ENCODE measurements around the gene ZNF428.

ZNF428 gene

GRCh38 chr19:43605875-43606568 lies 13.4 kb downstream of the ZNF428 start:
- H3K27ac ChIP-seq = no peak overlapping the region
- TF ChIP-seq, protein P1, sequence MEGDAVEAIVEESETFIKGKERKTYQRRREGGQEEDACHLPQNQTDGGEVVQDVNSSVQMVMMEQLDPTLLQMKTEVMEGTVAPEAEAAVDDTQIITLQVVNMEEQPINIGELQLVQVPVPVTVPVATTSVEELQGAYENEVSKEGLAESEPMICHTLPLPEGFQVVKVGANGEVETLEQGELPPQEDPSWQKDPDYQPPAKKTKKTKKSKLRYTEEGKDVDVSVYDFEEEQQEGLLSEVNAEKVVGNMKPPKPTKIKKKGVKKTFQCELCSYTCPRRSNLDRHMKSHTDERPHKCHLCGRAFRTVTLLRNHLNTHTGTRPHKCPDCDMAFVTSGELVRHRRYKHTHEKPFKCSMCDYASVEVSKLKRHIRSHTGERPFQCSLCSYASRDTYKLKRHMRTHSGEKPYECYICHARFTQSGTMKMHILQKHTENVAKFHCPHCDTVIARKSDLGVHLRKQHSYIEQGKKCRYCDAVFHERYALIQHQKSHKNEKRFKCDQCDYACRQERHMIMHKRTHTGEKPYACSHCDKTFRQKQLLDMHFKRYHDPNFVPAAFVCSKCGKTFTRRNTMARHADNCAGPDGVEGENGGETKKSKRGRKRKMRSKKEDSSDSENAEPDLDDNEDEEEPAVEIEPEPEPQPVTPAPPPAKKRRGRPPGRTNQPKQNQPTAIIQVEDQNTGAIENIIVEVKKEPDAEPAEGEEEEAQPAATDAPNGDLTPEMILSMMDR (conservative IDR thresholded peaks at IDR 0.05) = no peak

DNA sequence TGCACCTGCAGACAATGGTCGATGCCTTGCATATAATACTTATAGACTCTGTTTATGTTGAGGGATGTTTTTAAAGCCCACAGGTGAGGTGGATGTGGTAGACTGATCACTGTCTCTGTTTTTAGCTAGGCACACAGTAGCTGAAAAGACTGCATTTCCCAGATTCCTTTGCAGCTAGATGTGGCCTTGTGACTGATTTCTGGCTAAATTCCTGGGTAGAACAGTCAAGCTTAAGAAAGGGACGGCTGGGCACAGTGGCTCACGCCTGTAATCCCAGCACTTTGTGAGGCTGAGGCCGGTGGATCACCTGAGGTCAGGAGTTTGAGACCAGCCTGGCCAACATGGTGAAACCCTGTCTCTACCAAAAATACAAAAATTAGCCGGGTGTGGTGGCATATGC lies 19.1 kb downstream of the ZNF428 start:
- H3K27ac ChIP-seq = peak overlapping the region; percentile 56

- peak overlapping the region; percentile 56 for H3K27ac ChIP-seq
- TF ChIP-seq, protein P1 (conservative IDR thresholded peaks at IDR 0.05) = no peak; the same call in 1 of the 2 replicates
Measured at GRCh38 chr19:43599635-43600295, 19.7 kb downstream of the ZNF428 start.

DNA sequence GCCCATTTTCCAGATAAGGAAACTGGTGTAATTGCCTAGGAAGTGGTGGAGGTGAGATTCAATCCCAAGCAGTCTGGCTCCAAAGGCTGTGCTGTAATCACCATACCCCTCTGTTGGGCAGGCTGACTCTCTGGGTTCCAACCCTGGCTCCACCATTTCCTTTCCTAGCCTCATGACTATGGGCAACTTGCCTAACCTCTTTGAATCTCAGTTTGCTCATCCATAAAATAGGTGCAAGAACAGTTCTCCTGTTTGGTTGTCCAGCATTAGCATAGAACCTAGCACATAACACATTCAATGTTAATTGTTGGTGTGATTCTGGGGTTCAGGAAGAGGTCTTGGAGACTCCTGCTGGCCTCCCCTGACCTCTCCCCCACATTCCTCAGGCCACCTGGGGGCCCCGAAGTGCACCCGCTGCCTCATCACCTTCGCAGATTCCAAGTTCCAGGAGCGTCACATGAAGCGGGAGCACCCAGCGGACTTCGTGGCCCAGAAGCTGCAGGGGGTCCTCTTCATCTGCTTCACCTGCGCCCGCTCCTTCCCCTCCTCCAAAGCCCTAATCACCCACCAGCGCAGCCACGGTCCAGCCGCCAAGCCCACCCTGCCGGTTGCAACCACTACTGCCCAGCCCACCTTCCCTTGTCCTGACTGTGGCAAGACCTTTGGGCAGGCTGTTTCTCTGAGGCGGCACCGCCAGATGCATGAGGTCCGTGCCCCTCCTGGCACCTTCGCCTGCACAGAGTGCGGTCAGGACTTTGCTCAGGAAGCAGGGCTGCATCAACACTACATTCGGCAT lies 20.8 kb downstream of the ZNF428 start:
- TF ChIP-seq, protein P1 (conservative IDR thresholded peaks at IDR 0.05) = no peak
- H3K27ac ChIP-seq = no peak overlapping the region; the same call in 1 of the 2 replicates

- H3K27ac ChIP-seq = peak overlapping the region; percentile 97
- TF ChIP-seq, protein P1 (conservative IDR thresholded peaks at IDR 0.05) = no peak
Measured at GRCh38 chr19:43597876-43598275, 21.6 kb downstream of the ZNF428 start.

- peak overlapping the region; percentile 97 for H3K27ac ChIP-seq
- TF ChIP-seq, protein P1 (conservative IDR thresholded peaks at IDR 0.05) = no peak
Measured at GRCh38 chr19:43596842-43597461, 22.5 kb downstream of the ZNF428 start.

- peak within 1 kb of the TSS; percentile 97 for H3K27ac ChIP-seq
- TF ChIP-seq, protein P1 (conservative IDR thresholded peaks at IDR 0.05) = no peak
Measured at GRCh38 chr19:43595999-43596841, 23.2 kb downstream of the ZNF428 start, which contains the start of the genes IRGQ and ZNF576. TSS of gene IRGQ (minus strand) at chr19:43596134. CDS start at chr19:43595338, 796 bp downstream. TSS of gene ZNF576 (plus strand) at chr19:43596595. CDS start at chr19:43597109, 514 bp downstream.
